GM12878 (cell line): ENCODE measurements around the gene SEMA5A. TPM values are rescaled to one million over a fixed set of nuclear protein-coding genes. Genes with fewer than 3 reads are reported as not detected.
A peak's percentile ranks its signal among the peaks of the same experiment; 100 is the strongest.

Experiments
- ATAC-seq: fragments of 200-7000 bp; cut with Tn5 transposase; 3 replicates; pipeline ENCODE4 v1.9.1; 2020; ENCODE audit warnings: mild to moderate bottlenecking, moderate library complexity
- BruUV-seq: library from RNA; stranded (reverse); fragments of 400-500 nt; replicated peaks from 2 replicates; lab custom pipeline; 2021; lab: Mats Ljungman, UMichigan
- CTCF ChIA-PET: fragments of 300-600 bp; sonication (Branson Sonifier 250); formaldehyde crosslinking; extraction: SDS; loops from one replicate; lab custom pipeline; 2021; ENCODE audit warnings: inconsistent platforms; lab: Yijun Ruan, JAX
- POLR2A ChIA-PET: fragments of 350-600 bp; formaldehyde crosslinking; extraction: SDS; loops from one replicate; lab custom pipeline; 2021; ENCODE audit warnings: inconsistent platforms; lab: Charles Lee
- RAD21 ChIA-PET: fragments of 300-600 bp; sonication (Branson Sonifier 250); formaldehyde crosslinking; loops from one replicate; lab custom pipeline; 2023; ENCODE audit warnings: antibody characterized with exemption; ENCODE audit not compliant: unreplicated experiment; lab: Charles Lee
- SMC1A ChIA-PET: fragments of 300-600 bp; sonication (Branson Sonifier 250); formaldehyde crosslinking; loops from one replicate; lab custom pipeline; 2023; ENCODE audit not compliant: unreplicated experiment, uncharacterized antibody; lab: Charles Lee
- DNase-seq: peaks from one replicate; pipeline ENCODE4 v3.0.0-alpha.2; 2011; ENCODE audit warnings: low read depth, low spot score
- FAIRE-seq: peaks from 3 replicates; lab custom pipeline; 2011; peaks lifted over from hg19 to GRCh38; lab: Jason Lieb, UNC
- H2AFZ ChIP-seq: 2 replicates; pipeline ENCODE4 v1.6.0; 2011; ENCODE audit warnings: low read depth, low read length, control low read depth; ENCODE audit not compliant: control insufficient read depth
- H3K27ac ChIP-seq: 2 replicates; pipeline ENCODE4 v1.5.1; 2011; ENCODE audit warnings: control low read depth; ENCODE audit not compliant: control insufficient read depth, insufficient read depth
- H3K27me3 ChIP-seq, 2 experiments: replicated peaks in 1 of 2; 2 replicates each; pipeline versions ENCODE4 v1.6.0 to v1.6.1; 2011; ENCODE audit warnings: low read length in 1 of 2; ENCODE audit not compliant: control insufficient read depth in 2 of 2, insufficient read depth in 2 of 2
- H3K36me3 ChIP-seq, 2 experiments: 2 replicates each; pipeline ENCODE4 v1.5.1; 2011; ENCODE audit warnings: low read length in 1 of 2; ENCODE audit not compliant: control insufficient read depth in 2 of 2, insufficient read depth in 2 of 2
- H3K4me1 ChIP-seq: 2 replicates; pipeline ENCODE4 v1.6.1; 2011; ENCODE audit warnings: mild to moderate bottlenecking, low read length, moderate library complexity, mixed read lengths; ENCODE audit not compliant: control insufficient read depth, insufficient read depth
- H3K4me2 ChIP-seq: 2 replicates; pipeline ENCODE4 v1.6.0; 2011; ENCODE audit warnings: control low read depth; ENCODE audit not compliant: control insufficient read depth, insufficient read depth
- H3K4me3 ChIP-seq: fragments of 200-600 bp; sonication (generic); 2 replicates; pipeline ENCODE4 v1.5.1; 2016
- H3K79me2 ChIP-seq: 2 replicates; pipeline ENCODE4 v1.6.0; 2011; ENCODE audit warnings: low read length; ENCODE audit not compliant: control insufficient read depth, insufficient read depth
- H3K9ac ChIP-seq: 2 replicates; pipeline ENCODE4 v1.8.0; 2011; ENCODE audit warnings: low read length, control low read depth, mixed read lengths; ENCODE audit not compliant: control insufficient read depth, insufficient read depth
- H3K9me3 ChIP-seq: replicated peaks from 3 replicates; pipeline ENCODE4 v1.5.1; 2011; ENCODE audit warnings: mild to moderate bottlenecking, low read length; ENCODE audit not compliant: control insufficient read depth, insufficient read depth
- H4K20me1 ChIP-seq: 2 replicates; pipeline ENCODE4 v1.6.0; 2011; ENCODE audit not compliant: control insufficient read depth, insufficient read depth
- ATF7 ChIP-seq: fragments of 450-650 bp; IDR thresholded peaks from 2 replicates; pipeline ENCODE4 v1.6.1; 2016; ENCODE audit warnings: low read depth, mild to moderate bottlenecking
- CHD1 ChIP-seq: IDR thresholded peaks from 2 replicates; pipeline ENCODE4 v1.6.1; 2012; ENCODE audit warnings: low read depth, low read length, improper control_type of control experiment
- FOS ChIP-seq: IDR thresholded peaks from 3 replicates; pipeline ENCODE4 v1.6.1; 2011; ENCODE audit warnings: borderline replicate concordance; ENCODE audit not compliant: insufficient read length; ENCODE audit errors: extremely low read depth
- IKZF1 ChIP-seq: fragments of 450-650 bp; conservative IDR thresholded peaks from 2 replicates; pipeline ENCODE4 v1.6.1; 2017; ENCODE audit warnings: antibody characterized with exemption, mild to moderate bottlenecking
- IRF4 ChIP-seq: IDR thresholded peaks from 2 replicates; pipeline ENCODE4 v1.6.1; 2011; ENCODE audit warnings: low read depth, low read length
- MEF2A ChIP-seq: IDR thresholded peaks from 2 replicates; pipeline ENCODE4 v1.6.1; 2011; ENCODE audit warnings: low read depth, mild to moderate bottlenecking, low read length, moderate library complexity; ENCODE audit not compliant: insufficient read depth
- NFYA ChIP-seq: IDR thresholded peaks from 2 replicates; pipeline ENCODE4 v1.6.1; 2011; ENCODE audit warnings: low read depth, mild to moderate bottlenecking, low read length, improper control_type of control experiment, borderline replicate concordance
- NR2C1 ChIP-seq: fragments of 450-650 bp; IDR thresholded peaks from 2 replicates; pipeline ENCODE4 v1.6.1; 2017; ENCODE audit warnings: antibody characterized with exemption, mild to moderate bottlenecking, moderate library complexity
- STAT3 ChIP-seq: IDR thresholded peaks from 2 replicates; pipeline ENCODE4 v1.6.1; 2011; ENCODE audit warnings: low read depth, low read length, improper control_type of control experiment
- YBX1 ChIP-seq: fragments of 450-650 bp; IDR thresholded peaks from 2 replicates; pipeline ENCODE4 v1.6.1; 2016; ENCODE audit warnings: antibody characterized with exemption
- ZNF384 ChIP-seq: IDR thresholded peaks from 2 replicates; pipeline ENCODE4 v1.6.1; 2012; ENCODE audit warnings: low read depth, mild to moderate bottlenecking, low read length, improper control_type of control experiment, borderline replicate concordance
- WGBS: methylation state at CpG from one replicate; pipeline ENCODE4 v1.1.6; 2016; ENCODE audit warnings: low lambda C conversion rate; ENCODE audit not compliant: insufficient replicate concordance, insufficient coverage; ENCODE audit errors: missing lambda C conversion rate; 5-methylcytosine and 5-hydroxymethylcytosine counted together
- in situ Hi-C: fragments of 300-500 bp; cut with MboI; formaldehyde crosslinking; loops from 9 replicates; pipeline ENCODE4 v1.14.3; 2018; ENCODE audit warnings: mixed read lengths
- intact Hi-C: fragments of 100-400 bp; cut with micrococcal nuclease; formaldehyde crosslinking; loops from one replicate; pipeline ENCODE4 v1.14.2; 2022; ENCODE audit not compliant: unreplicated experiment
- polyA plus RNA-seq, 11 experiments: library from polyadenylated mRNA; depleted of rRNA in 4 of 11; unstranded in 6 of 11; stranded (reverse) in 5 of 11; fragments of >200 nt; fragmentation: Nextera tagmentation in 4 of 11; fragmentation: Illumina TruSeq in 1 of 11; extraction: Ambion mirVana in 4 of 11; extraction: Trizol in 1 of 11; gene quantifications; 1 replicate in 1 of 11; 2 replicates in 10 of 11; pipeline versions ENCODE4 v1.2.1 to v1.2.3, GENCODE V29; 2011 to 2016; ENCODE audit warnings: inconsistent platforms in 2 of 11, missing spikeins in 2 of 11, low read depth in 1 of 11
- total RNA-seq, 4 experiments: library from RNA; depleted of rRNA in 3 of 4; stranded (reverse); fragments of >200 nt in 3 of 4; fragmentation: Illumina TruSeq in 1 of 4; extraction: Trizol in 1 of 4; gene quantifications; 2 replicates each; pipeline versions ENCODE4 v1.2.1 to v1.2.3, GENCODE V29; 2013 to 2021

Gene SEMA5A
- total and polyA plus RNA-seq, 10 of the 15 experiments (the other 5 are each of a cell fraction or from before 2014, with no cell fraction given): 0.03 to 2.4 (median 0.09) TPM; not detected in 1

GRCh38 chr5:9302218-9302617 is 243.7 kb downstream of the SEMA5A start:
- H3K4me1 ChIP-seq: no peaks in the 10 kb centered on the region
- RAD21 ChIA-PET: no interaction called here
- H4K20me1 ChIP-seq: no peaks in the 10 kb centered on the region
- TF ChIP-seq ATF7 (peak; percentile 67), ZNF384 (no peak), IKZF1 (no peak), YBX1 (no peak)
- no peak overlapping the region for H3K9ac ChIP-seq
- H3K27me3 ChIP-seq: no peaks in the 10 kb centered on the region
- no TSS peak for BruUV-seq
- no peak for FAIRE-seq
- POLR2A ChIA-PET: no interaction called here
- in situ Hi-C loops (no loop called here), intact Hi-C loops (no loop called here)
- H2AFZ ChIP-seq: no peak overlapping the region
- no peak for ATAC-seq
- WGBS: 74% methylated on average over 2 of the region's 2 CpGs
- CTCF ChIA-PET: no interaction called here
- H3K9me3 ChIP-seq: no peaks in the 10 kb centered on the region
- no peaks in the 10 kb centered on the region for H3K36me3 ChIP-seq
- SMC1A ChIA-PET: interaction anchor here (1.1 kb wide), 1 partner anchor 13 kb away, joined by 4 read pairs; no protein-coding TSS in a partner anchor
- no peak overlapping the region for H3K27ac ChIP-seq
- H3K79me2 ChIP-seq: no peaks in the 10 kb centered on the region
- no peak overlapping the region for H3K4me3 ChIP-seq
- DNase-seq: no peak
- no peak overlapping the region for H3K4me2 ChIP-seq

- RAD21 ChIA-PET: no interaction called here
- Histone ChIP-seq H3K27ac (no peak overlapping the region), H3K9me3 (no peaks in the 10 kb centered on the region), H3K4me2 (no peak overlapping the region), H3K27me3 (no peaks in the 10 kb centered on the region), H3K4me3 (no peak overlapping the region), H2AFZ (no peak overlapping the region), H3K36me3 (no peaks in the 10 kb centered on the region), H3K79me2 (no peaks in the 10 kb centered on the region), H3K4me1 (no peaks in the 10 kb centered on the region), H3K9ac (no peak overlapping the region), H4K20me1 (no peaks in the 10 kb centered on the region)
- no TSS peak for BruUV-seq
- WGBS: 37% methylated on average over 6 of the region's 6 CpGs
- POLR2A ChIA-PET: no interaction called here
- CTCF ChIA-PET: no interaction called here
- in situ Hi-C loops (no loop called here), intact Hi-C loops (no loop called here)
- TF ChIP-seq CHD1 (no peak), FOS (no peak), STAT3 (no peak), IRF4 (no peak), MEF2A (no peak), NR2C1 (no peak), NFYA (no peak)
- FAIRE-seq (no peak), DNase-seq (no peak), ATAC-seq (no peak)
- SMC1A ChIA-PET: interaction anchor here (1.1 kb wide), 1 partner anchor 14 kb away, joined by 4 read pairs; no protein-coding TSS in a partner anchor
Observed at GRCh38 chr5:9301200-9301599, 244.7 kb downstream of the SEMA5A start.
